GM11168 (cell line): ENCODE data around the gene HS3ST3A1.
"Not testable (repeated sequence)": the region's sequence is repeated elsewhere in the genome, so short reads cannot be mapped to it uniquely, and the experiment has no call there.

ENCODE experiments used
- in situ Hi-C: fragments of 300-500 bp; cut with MboI; formaldehyde crosslinking; loops from one replicate; pipeline ENCODE4 v1.12.0; 2022; ENCODE audit warnings: low sequenced_read_pairs; ENCODE audit not compliant: unreplicated experiment

Gene HS3ST3A1

DNA sequence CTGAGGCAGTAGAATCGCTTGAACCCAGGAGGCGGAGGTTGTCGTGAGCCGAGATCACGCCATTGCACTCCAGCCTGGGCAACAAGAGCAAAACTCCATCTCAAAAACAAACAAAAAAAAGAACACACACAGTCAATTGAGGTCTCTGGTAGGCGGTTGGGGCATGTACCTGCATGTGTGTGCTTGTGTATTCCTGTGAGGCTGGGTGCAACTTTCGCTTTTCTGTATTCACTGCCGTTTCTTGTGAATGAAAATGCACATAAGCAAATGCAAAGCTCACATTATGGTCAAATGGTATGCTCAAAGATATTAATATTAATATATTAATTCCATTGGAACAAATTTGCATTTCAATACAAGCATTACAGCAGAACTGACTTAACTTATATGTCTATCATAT lies 20.9 kb downstream of the HS3ST3A1 start:
- in situ Hi-C loops, result no loop called here

DNA sequence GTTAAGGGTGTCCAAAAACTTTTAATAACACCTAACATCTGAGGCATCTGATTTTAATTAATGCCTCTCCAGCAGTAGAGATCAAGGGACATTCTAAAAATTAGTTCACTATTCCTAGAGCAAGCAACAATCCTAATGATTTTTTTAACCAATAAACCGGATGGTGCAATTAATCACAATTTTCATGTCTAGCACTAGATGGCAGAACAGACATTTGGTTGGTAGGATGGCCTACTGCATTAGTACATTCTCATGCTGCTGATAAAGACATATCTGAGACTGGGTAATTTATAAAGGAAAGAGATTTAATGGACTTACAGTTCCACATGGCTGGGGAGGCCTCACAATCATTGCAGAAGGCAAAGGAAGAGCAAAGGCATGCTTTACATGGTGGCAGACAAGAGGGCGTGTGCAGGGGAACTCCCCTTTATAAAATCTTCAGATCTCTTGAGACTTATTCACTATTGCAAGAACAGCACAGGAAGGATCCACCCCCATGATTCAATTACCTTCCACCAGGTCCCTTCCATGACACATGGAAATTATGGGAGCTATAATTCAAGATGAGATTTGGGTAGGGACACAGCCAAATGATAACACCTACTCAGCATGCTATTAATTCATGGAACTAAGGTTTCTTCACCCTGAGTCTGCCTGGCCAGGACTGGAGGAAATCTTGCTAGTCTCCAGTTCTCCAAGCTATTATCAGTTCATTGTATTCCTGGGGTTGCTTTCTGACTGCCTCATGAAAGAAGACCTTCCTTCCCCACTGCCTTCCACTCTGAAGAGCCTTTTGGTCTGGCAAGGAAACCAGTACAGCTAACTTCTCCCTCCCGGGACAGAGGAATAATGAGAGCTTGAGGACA lies 24.8 kb downstream of the HS3ST3A1 start:
- in situ Hi-C loops, result no loop called here

DNA sequence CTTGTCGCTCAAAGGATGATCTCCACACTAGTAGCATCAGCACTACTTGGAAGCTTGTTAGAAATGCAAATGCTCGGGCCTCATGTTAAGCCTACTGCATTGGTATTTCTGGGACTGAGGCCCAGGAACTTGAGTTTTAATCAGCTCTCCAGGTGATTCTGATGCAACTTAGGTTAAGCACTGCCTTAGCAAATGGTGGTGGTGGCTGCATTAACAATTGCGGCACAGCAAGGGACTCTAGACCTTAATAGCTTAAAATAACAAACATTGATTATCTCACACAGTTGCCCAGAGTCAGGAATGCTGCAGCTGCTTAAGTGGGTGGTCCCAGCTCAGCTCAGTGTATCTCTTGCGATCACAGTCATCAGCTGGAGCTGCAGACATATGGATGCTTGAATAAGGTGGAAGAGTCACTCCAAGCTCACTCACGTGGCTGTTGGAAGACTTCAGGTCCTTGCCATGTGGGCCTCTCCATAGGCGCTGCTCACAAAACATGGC lies 25.8 kb downstream of the HS3ST3A1 start:
- in situ Hi-C loops, result no loop called here

DNA sequence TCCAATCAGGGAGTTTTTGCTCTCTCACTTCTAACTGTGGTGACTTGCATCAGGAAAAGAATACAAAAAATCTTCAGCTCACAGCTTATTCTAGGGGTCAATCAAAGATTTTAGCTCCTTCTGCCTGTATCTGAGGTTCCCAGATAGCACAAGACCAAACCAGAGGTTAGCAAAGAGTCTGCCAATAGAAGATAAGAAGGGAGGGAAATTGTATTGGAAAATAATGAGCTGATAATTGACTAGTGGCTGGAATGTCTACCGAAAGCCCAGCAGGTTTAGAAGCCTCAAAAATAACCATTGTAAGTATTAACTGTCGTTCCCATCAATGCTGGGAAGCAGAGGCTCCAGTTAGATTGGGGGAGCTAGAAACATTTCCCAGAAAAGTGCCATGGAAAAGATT lies 26.3 kb downstream of the HS3ST3A1 start:
- in situ Hi-C loops, result no loop called here

DNA sequence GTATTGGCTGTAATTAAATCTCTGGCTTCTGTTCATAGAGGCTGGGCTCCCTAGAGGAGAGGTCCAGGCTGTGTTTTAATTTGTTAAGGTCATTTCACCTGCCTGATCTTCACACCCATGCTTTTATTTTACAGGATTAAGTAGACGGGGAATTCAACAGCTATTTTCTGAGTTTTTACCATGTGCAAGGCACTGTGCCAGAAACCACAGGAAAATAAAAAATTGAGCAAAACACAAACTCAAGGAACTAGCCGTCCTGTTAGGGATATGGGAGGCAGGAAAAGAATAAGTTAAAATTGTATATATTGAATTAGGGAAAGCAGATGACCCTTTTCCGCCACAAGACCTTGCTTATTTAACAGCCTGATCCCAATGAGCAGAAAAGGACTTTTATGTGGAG lies 29.1 kb downstream of the HS3ST3A1 start:
- in situ Hi-C loops, result no loop called here

DNA sequence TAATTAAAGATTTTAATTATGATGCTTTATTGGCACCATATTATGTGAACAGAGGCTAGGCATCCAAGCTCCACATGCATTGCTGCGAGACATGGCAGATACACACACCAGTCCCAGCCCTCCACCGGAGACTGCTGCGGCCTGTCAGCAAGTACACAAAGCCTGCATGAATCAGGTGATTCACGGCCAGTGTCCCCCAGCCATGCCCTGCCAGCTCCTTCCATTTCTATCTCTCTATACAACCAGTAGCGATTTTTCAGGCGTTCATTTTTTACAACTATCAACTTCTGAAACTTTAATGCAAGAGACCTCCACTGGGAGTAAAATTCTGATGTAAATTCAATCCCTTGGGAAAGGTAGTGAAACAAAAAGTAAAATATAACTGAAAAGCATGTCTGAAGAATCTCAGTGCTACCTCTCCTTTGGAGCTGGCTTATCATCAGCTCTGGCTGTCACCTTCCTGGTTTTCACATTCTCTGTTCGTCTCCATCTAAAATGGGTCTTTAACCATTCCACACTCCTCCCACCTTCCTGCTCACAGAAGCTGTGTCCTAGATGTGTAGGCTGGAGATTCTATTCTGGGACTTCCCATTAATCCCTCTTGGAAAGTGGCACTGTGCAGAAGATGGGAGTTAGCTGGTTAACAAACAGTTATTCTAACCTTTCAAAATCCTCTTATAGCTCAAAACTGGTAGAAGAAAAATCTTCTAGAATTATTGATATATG lies 32.2 kb downstream of the HS3ST3A1 start:
- in situ Hi-C loops, result no loop called here

DNA sequence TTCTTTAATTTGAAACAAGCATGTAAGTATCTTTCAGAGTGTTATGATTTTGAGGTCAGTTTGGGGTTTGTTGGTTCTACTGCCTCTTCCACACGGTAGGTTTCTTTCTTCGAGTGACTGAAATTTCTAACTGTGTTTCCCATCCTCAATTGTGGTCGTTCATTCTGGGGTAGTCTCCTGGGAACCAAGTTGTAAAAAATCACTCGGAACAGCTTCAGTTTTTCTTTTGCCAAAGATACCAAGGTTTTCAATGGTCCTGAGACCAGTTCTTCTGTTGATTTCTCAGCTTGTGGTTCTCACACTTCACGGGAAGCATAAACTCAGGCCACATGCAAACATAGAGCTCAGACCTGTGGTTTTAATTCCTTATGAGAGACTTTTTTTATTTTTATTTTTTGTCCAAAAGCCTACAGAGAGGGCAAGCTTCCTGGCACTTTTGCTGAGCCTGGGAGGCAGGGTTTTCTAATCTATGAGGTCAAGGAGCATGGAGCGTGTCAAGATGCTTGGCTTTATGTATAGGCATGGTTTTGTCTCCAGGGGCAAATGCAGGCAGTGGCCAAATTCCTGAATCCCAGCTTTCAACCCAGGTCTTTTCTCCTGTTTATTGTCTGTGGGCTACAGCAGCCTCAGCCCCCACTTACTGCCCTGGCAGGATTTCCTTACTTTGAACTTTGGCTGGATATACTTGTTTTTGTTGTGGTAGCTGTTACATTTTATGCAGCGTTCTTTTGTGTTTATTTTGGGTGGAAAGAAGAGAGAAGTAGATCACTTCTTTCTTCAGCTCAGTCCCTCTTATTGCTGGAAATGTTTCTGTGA lies 32.9 kb downstream of the HS3ST3A1 start:
- in situ Hi-C loops, result no loop called here

DNA sequence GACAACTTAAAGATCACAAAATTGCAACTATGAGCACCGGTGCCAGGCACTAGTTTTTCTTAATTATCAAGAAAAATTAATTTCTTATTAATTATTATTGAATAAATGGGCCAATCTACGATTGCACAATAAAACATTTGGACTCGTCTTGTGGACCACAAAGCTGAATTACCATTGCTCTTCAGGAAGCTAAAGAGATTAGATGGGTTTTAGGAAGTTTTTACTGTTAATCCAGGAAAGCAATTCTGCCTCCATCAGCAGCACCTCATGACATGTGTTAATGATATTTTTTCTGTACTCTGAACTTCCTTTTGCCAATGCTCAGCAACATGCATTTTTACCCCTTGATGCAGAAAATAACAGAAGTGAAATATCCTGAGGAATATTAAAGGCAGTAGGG lies 37.9 kb downstream of the HS3ST3A1 start:
- in situ Hi-C loops, result no loop called here

DNA sequence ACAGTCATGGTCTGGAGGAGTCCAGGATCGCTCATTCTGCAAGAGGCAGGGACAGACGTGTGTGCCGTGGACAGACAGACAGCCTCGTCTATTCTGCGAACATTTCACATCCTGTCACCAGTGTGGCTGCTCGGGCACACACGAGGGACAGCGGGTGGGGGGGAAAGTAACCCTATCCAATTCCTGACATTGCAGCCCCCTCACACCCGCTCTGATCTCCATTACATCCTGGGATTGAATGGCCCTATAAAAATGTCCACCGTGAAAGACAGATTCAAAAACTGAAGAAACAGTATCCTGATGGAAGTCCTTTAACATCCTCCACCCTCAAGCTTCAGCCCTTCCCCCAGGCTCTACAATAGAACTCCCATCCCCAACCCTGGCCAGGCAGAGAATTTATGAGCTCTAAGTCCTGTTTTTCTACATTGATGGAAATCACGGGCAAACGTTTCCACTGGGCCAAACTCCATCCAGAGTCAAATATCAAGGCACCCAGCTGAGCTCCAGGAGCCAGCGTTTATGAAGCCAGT lies 39.4 kb downstream of the HS3ST3A1 start:
- in situ Hi-C loops, result no loop called here

DNA sequence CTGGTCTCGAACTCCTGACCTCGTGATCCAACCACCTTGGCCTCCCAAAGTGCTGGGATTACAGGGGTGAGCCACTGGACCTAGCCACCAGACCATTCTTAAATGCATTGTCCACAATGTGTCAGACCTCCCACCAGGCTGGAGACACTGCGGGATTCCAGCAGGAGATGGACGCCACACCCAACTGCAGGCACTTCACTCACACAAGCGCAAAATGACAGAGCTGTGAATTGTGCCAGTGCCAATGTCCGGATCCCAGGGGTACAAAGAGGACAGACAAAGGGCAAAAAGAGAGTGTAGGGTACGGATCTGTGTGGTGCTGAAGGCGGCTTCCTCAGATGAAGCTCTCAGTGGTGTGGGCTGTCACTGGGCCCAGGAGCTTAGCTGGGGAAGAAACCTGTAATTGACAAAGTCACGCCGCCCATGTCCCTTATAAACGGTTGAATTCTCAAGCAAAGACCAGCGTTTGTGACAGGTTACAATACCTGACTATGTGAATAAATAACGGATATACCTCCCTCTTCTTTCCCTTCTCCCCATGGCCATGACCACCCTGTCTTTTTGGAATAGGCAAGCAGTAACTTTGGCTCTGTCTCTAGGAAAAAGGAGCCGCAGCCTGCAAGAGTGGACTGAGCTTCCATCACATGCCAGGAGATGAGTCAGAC lies 40.0 kb downstream of the HS3ST3A1 start:
- in situ Hi-C loops, result no loop called here

DNA sequence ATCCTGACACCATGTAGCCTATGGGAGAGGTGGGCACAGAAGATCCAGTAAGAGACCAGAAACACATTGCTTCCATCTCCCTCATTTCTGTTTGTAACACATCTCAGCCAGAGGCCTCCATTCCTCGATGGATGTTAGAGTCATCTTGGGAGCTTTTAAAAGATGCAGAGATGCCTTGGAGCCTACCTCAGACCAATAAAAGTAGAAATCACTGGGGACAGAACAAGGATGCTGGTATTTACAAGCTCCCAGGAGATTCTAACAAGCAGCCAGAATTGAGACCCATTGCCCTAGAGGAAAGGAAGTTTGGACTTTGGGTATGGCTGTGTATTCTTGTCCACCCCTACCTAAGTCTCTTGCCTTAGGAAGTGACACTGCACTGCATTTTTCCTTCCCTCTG lies 40.8 kb downstream of the HS3ST3A1 start:
- in situ Hi-C loops, result no loop called here

DNA sequence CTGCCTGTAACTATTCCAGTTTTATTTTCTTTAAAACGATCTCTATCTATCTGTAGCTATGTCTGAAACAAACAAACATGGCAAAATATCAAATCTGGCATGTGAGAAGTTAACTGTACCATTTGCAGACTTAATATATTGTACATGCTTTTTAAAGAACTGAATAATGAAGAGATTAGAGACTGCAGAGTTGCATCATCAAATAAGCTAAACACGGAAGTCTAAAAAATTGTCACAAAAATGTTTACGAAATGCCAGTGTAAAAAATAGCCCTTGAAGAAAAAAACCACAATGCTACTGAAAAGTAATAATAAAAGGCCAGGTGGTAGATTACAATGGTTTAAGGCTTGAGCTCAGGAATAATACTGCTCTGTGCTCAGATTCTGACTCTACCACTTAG lies 43.1 kb downstream of the HS3ST3A1 start:
- in situ Hi-C loops, result no loop called here

DNA sequence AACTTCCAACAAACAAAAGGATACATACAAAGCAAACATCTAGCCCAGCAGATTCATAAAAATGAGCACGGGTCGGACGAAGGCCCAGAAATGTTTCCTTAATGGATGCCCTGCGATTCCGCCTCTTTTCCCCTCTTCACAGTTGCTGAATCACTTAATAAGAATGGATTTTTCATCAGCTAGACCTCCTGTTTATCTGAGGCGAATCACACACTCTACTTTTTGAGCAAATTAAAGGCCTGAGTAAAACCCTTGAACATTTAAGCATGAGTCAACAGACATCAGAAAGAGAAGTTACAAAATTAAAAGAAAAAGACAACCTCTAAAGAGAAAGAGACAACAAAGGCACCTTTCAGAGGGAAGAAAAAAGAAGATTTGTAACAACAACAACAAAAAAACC lies 44.7 kb downstream of the HS3ST3A1 start:
- in situ Hi-C loops, result no loop called here

DNA sequence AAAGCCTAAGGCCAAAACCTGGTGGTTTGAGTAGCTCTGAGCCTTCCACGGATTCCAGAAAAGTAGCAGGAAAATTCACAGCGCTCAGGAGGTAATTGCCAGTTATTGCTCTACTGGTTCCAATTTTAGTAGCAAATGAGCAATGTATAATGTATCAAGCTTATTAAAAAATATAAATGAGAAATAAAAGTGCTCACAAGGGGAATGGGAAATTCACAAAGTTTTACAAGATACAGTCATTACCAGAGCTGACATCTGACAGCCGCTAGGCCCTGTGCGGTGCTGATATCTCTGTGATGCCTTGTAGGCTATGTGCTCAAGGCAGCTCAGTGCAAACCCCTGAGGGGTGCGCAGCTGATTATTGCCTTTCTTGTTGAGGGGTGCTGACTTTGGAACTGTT lies 47.5 kb downstream of the HS3ST3A1 start:
- in situ Hi-C loops, result no loop called here

DNA sequence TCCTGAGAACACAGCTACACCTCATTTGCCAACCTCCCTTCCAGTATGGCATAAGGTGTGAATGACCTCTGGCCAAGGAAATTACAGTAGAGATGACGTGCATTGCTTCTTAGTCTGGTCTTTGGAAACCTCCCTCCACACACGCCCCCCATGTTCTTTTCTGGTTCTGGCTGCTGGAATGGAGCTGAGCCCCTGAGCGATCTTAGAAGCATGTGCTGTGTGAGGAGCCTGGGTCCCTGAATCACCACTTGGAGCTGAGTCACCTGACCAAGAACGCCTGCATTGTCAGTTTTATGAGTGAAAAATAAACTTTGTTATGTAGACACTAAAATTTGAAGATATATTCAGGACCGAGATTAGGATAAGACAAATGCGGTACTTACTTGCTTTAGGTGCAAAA lies 51.4 kb downstream of the HS3ST3A1 start:
- in situ Hi-C loops, result no loop called here

DNA sequence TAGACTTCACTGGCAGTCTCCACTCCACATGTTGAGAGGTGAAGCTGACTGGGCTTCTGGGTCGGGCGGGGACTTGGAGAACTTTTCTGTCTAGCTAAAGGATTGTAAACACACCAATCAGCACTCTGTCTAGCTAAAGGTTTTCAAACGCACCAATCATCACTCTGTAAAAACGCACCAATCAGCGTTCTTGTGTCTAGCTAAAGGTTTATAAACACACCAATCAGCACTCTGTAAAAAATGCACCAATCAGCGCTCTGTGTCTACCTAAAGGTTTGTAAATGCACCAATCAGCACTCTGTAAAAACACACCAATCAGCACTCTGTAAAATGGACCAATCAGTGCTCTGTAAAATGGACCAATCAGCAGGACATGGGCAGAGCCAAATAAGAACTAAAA lies 53.2 kb downstream of the HS3ST3A1 start:
- in situ Hi-C loops, result not testable (repeated sequence)

DNA sequence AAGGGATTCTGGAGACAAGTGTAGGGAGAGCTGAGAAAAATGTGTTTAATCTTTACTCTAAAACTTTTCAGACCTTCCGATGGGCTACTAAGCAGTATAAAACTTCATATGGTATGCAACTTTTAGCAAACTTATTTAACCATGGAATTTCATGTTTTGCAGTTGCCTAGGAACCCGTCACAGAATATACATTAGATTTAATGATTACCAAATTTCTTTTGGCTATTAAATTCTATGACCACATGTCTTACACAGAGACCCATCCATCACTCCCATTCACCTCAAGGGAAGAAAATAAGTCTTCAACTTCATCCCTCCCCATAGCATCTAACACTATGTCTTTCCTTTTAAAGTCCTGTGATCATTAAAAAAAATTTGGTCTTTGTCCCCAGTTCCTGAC lies 54.9 kb downstream of the HS3ST3A1 start:
- in situ Hi-C loops, result no loop called here

DNA sequence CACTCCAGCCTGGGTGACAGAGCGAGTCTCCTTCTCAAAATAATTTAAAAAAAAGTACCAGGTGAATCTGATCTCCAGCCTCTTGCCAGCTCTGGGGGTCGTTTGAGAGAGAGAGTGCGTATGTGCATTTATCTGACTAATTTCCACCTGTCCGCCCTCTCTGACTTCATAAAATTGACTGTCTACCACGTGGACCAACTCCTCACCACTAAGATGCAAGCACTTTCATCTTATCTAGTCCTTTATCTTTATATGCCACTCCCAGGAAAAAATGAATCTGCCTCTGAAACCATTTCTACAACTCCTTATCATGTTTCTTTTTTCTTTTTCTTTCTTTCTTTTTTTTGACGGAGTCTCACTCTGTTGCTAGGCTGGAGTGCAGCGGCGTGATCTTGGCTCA lies 55.8 kb downstream of the HS3ST3A1 start:
- in situ Hi-C loops, result no loop called here

DNA sequence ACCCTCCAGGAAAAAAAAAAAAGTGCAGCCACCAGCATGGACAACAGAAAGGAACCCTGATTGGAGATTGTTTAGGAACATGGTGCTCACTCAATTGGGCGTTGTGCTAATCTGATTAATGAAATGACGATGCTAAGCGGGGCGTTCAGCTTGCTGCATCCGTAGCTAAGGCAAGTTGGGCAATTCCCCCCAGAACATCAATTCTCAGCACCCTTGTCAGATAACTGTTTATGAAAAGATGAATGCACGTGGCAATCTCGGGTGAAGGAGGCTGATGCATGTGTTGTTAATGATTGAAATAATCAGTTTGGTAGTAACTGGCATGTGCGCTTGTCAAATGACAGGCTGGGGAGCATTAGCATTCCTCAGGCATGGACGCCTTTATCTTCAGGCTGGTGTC lies 57.0 kb downstream of the HS3ST3A1 start:
- in situ Hi-C loops, result no loop called here

DNA sequence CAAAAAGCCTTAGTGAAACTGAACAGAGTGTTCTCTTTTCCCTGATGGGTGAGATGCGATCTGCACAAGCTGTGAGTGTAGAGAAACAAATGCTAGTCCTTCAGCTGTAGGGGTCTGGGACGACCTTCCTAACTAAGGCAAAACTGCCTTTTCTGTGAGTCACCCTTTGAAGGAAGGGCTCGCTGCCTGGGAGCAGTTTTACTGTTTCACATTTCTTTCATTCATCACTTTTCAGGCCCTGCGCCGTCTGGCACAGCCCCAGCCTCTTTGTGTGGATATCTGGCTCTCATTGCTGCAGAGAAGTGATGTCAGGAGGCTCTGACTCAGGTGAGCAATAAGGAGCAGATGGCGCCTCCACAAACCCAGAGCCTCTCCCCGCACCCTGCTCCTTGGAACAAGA lies 57.4 kb downstream of the HS3ST3A1 start:
- in situ Hi-C loops, result no loop called here
